CD4-positive, alpha-beta T cell treated with Interleukin-15 for 4 hours (primary cell): ENCODE data around the gene C16orf95.
"Not testable (repeated sequence)": the region's sequence is repeated elsewhere in the genome, so short reads cannot be mapped to it uniquely, and the experiment has no call there.

ENCODE experiments used
- DNase-seq: peaks from one replicate; pipeline ENCODE4 v3.0.0-alpha.2; 2020; ENCODE audit warnings: low spot score

Gene C16orf95

DNA sequence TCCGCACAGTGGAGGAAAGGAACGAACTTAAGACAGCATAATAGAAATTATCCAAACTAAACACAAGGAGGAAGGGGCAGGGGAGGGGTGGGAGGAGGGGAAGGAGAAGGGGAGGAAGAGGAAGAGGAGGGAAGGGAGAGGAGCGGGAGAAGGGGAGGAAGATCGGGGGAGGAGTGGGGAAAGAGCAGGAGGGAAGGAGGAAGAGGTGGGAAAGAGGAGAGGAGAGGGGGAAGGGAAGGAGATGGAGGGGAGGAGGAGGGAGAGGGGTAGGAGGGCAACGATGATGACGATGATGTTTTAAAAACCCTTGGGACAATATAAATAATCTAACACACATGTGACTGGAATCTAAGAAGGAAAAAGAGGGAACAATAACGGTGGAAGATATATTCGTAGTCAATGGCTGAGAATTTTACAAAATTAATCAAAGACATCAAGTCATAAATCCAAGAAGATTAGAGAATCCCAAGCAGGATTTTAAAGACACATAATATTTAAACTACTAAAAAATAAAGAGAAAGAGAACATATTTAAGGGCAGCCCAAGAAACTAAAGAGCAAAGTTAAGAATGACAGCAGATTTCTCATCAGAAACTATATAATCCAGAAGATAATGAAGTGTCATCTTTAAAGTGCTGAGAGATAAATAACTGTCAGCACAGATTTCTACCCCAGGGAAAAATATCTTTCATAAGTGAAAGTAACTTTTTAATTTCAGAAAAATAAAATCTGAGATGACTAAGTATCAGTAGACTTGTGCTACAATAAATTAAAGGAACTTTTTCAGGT is 30.2 kb downstream of the C16orf95 start:
- no peak for DNase-seq

DNA sequence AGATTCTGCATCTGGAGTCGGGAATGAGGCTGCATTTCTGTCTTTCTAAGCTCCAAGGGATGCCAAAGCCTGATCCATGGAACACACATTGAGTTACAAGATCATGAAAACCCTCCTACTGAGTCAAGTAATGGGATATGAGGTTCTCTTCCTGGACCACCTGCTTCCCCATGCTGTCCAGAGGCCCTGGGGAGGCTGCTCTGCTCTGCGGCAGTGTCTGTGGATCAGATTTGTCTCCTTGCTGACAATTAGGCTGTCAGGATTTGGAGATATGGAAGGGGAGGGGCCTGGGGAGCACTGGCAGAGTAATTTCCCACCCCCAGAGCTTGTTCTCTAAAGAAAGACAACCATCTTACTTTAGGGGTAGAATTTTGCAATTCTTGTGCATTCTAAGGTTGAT is 33.0 kb downstream of the C16orf95 start:
- DNase-seq = no peak

DNA sequence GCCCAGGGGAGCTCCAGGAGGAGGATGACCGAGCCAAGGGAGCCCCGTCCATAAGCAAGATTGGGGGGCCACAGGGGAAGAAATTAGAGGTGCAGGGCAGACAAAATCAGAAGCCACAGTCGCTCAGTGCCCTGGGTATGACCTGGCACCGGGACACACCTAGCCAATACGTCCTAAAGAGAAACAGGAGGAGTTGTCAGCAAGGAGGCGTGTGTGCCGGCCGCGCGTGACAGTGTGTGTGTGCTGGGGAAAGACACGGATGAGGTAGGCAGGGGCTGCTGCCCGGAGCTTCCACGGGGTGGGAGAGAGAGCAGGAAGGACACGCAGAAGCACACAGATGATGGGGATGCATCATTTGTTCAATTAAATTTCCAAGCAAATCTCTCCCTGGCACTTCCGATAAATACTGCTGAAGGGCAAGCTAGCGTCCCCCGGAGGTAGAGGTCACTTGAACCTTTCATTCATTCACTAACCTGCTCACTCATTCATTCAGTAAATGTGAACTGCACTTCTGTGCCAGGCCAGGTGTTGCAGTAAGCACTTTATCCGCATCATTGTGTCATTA is 38.0 kb downstream of the C16orf95 start:
- DNase-seq = no peak

DNA sequence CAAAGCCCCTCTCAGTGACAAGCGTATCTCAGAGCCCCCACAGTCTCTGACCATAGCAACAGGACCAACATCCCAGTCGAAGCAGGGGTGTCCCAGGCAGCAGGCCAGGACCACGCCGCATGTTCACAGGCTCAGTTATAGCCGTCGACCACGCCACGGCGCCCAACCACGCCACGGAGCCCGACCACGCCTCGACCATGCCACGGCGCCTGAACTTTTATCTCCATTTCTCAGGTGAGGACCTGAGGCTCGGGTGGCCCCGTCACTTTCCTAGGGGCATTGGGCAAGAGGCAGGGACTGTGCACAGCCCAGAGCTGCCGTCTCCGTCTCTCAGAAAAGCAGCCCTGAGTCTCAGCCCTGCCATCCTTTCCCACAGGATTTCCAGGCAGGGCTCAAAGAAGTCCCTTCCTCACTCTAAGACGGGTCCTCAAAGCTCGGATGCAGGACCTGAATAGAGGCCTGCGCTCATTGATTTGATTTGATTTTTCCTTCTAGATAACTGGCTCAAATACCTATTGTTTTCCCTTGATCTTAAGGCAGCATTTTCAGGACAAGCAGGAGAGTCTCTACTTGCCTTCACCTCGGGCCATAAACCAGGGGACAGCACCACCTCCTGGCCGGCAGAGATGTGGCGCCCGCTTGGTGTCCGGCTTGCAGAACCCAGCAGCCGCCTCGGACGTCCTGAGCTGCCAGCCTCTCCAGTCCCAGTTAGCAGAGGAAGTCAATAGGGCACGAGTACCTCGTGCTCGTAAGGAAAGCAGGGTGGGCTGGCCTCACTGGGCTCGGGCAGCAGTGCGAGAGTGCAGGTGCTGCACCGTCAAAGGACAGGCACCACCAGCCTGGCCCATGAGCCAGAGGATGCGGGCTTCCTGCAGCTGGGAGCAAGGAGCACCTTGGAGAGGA is 38.8 kb downstream of the C16orf95 start:
- peak; percentile 24 for DNase-seq

DNA sequence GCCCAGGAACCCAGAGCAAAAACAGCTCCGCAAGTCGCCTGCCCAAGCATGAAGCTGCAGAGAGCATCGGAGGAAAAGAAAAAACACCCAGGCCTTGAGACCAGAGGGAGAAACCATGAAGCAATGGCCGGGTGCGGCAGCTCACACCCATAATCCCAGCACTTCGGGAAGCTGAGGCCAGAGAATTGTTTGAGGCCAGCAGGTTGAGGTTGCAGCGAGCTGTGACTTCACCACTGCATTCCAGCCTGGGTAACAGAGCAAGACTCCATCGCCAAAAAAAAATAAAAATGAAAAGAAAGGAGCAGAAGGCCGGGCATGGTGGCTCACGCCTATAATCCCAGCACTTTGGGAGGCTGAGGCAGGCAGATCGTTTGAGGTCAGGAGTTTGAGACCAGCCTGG is 40.3 kb downstream of the C16orf95 start:
- DNase-seq = no peak

DNA sequence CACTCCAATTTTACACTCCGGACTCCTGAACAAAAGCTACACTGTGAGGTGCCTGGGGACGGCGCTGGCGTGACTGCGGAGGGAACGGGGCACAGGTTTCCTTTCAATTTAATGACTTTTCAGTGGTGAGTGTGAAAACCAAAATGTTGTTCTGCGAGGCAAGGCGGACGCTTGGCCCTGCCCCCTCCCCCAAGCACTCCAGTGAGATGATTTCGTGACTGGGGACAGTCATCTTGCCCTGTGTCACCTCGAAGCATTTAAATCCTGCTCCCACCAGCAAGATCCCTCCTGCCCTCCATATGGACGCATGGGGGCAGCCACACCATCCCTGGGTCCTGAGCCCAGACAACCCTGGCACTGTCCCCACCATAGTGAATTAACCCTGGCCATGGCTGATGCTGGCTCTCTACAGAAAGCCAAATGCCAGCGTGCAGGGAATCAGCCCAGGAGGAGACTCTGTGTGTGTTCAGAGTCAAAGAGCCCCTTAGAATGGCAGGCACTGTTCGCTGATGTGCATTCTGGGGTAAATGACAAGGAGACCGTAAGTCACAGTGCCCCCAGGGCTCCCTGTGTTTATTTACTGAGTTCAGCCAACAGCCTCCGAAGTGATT is 41.0 kb downstream of the C16orf95 start:
- DNase-seq = no peak

DNA sequence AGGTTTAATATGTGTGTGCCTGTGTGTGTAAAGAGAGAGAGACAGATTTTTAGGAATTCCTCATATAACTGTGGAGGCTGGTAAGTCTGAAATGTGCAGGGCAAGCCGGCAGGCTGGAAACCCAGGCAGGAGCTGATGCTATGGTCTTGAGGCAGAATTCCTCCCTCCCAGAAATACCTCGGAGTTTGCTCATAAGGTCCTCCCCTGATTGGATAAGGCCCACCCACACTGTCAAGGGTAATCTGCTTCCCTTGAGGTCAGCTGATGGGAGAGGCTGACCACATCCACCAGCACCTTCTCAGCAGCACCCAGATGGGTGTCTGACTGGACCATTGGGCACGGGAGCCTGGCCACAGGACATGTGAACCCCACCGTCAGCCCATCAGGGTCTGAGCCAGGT is 42.4 kb downstream of the C16orf95 start:
- no peak for DNase-seq

DNA sequence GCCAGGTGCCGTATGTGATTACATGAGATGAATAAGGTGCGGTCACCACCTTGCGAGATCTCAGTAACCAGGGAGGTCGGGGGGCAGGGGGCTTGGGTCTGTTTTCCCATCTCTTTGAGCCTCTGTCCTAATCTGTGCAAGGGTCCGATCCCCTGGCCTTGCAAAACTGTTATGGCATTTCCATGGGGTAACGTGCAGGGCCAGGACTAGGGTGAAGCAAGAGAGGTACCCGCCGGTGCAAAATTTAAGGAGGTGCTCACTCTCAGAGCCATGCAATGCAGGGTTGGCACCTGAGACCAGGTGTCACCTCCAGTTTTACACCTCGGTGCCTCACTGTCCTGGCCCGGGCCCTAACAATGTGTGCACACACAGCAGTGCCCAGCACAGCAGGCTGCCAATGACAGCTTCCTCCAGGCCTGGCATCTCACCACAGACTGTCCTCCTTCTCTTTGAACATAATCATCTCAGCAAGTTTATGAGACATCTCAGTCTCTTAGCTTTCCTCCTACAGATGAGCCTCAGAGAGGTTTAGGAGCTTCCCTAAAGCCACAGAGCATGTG is 43.6 kb downstream of the C16orf95 start:
- no peak for DNase-seq

DNA sequence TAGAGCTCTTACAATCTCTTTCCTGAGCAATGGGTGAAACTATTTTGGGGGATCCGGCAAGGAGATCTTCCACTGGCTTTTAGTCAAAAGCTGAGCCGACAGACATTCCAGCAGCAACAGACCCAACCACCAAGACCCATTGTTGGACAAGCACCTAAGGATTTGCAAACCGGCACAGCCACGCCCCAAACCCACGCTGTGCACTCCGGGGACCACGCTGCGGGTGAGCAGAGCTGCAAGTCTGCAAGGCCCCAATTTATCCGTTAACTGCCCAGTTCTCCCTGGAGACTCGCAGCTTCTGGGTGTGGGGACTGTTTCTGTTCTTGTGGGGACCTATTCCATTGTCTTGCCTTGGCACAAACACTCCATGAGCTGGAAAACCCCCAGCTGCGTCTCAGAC is 45.9 kb downstream of the C16orf95 start:
- no peak for DNase-seq

DNA sequence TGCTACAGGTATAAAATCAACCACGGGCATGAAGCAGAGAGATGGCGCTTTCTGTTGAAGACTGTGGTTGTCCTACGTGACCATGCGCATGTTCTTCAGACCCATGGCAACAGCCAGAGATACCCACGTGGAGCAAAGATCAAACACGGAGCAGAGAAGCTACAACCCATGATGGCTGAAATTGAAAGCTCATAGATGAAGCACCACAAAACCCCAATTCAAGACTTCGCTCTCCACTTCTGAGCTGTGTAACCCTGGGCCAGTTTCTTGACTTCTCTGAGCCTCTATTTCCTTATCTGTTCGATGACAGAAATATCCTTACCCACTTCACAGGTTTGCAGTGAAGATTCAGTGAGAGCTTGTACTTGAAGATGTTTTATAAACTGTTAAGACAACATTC is 49.6 kb downstream of the C16orf95 start:
- no peak for DNase-seq

DNA sequence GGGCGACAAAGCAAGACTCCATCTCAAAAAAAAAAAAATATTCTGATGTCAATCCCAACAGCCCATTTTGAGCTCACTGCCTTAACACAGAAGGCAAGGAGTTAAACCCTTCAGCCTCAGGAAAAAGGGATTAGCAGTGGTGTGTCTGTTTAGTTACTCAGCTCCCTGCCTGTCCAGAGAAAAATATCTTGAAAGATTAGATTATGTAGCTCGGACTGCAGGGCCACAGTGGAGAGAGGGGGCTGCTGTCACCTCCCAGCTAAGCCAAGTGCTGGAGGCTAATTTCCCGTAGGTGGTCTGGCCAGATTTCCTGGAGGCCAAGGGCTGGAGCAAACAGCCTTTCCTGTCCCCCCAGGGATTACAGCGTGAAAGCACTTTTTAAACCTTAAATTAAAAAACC is 50.3 kb downstream of the C16orf95 start:
- DNase-seq = no peak

DNA sequence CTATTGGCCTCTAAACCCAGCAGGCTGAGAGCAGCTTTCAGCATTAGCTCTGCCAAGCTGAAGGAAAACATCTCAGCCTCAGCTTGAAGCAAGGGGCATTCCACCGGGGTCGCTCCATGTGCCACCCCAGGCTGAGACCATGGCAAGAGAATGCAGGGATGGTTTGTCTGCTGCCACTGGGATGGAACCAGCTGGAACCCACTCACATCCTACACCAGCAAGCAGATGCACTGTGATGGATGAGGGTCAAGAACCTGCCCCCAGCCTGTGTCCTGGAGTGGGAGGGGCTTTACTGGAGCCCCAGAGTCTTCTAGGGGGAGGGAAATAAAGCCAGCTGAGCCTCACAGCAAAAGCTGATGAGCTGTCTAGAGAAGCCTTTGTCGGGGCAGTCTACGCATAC is 51.9 kb downstream of the C16orf95 start:
- no peak for DNase-seq

DNA sequence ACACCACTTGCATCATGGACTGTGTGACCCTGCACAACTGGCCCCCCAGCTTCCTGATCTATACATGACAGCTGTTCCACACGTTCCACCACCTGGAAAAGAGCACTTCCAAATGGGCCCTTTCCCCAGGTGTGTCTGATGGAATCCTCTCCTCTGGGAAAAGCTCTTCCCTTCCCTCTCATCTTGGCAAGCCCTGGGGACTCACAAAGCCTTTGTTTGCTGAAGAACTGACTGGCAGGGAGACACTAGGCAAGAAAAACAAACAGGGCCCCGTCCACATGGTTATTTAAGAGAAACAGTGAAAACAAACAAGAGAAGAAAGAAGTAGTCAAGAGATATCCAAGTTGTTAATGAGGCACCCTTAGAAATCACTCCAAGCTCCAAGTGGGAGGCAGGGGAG is 52.6 kb downstream of the C16orf95 start:
- DNase-seq = no peak

DNA sequence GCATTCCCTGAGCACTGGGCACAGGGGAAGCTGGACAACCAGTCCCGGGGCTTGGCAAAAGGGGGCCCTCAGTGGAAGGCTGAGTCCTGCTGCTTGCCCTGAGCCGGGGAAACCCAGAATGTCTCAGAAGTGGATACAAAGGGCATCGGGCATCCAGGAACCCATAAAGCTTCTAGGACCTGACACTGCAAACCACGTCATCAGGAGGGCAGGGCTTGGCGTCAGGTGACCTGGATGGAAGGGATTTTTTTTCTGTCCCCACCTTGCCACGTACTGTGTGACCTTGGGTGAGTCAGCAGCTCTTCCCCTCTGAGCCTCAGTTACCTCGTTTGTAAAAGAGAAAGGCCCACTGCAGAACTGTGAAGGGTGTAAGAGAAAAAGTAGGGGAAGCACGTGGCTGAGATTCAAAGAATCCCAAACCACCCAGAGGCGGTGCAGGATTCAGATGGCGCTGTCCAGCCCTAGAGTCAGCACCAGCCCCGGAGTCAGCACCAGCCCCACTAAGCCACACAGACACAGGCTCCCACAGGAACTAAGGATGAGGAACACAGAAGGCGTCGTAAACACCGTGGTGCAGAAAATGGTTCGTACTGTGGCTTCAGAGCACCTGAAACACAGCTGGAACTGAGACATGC is 53.7 kb downstream of the C16orf95 start:
- DNase-seq = no peak

DNA sequence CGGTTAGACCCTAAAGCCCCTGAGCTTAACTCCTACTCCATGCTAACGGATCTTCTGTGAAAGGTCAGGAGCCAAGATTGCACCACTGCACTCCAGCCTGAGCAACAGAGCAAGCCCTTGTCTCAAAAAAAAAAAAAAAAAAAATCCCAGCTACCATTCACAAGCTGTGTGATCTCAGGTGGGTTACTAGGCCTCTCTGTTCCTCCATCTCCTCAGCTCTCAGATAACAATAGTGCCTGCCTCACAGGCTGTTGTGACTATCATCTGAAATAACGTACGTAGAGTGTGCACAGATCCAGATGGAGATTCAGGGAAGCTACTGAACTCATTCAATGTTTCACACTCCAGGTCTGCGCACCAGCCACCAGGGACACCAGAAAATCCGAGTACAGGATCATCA is 57.8 kb downstream of the C16orf95 start:
- no peak for DNase-seq

DNA sequence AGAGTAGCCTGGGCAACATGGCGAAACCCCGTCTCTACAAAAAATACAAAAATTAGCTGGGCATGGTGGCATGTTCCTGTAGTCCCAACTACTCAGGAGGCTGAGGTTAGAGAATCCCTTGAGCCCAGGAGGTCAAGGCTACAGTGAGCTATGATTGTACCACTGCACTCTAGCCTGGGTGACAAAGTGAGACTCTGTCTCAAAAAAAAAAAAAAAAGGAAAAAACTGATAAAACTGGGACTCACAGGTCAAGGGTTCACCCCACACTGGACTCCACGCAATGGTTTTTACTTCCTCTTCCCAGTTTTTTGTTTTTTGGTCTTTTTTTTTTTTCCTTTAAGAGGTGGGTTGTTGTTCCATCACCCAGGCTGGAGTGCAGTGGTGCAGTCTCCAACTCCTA is 58.5 kb downstream of the C16orf95 start:
- not testable (repeated sequence) for DNase-seq

DNA sequence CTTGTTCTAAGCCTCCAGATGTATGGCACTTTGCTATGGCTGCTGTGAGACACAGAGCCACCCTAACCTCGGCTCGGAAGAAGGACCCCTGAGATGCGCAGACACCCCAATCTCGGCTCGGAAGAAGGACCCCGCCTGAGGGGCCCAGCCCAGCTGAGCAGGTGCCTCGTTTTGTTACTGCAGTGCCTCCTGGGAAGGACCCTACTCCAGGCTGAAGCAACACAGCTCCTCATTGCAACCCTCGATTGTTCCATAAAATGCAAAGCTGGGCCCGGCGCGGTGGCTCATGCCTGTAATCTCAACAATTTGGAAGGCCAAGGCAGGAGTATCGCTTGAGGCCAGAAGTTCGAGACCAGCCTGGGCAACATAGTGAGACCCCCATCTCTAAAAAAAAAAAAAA is 61.3 kb downstream of the C16orf95 start:
- DNase-seq = no peak

DNA sequence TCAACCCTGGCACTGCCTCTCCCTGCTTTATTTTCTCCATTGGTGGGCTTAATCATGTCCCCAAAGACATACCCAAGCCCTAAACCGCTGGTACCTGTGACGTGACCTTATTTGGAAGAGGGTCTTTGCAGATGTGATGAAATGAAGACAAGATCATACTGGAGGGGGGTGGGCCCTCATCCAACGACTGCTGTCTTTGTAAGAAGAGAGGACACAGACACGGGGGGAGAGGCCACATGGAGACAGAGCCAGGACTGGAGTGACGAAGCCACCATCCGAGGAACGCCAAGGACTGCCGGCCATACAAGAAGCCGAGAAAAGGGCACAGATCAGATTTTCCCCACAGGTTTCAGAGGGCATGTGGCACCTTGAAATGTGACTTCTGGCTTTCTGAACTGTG is 62.5 kb downstream of the C16orf95 start:
- DNase-seq = no peak

DNA sequence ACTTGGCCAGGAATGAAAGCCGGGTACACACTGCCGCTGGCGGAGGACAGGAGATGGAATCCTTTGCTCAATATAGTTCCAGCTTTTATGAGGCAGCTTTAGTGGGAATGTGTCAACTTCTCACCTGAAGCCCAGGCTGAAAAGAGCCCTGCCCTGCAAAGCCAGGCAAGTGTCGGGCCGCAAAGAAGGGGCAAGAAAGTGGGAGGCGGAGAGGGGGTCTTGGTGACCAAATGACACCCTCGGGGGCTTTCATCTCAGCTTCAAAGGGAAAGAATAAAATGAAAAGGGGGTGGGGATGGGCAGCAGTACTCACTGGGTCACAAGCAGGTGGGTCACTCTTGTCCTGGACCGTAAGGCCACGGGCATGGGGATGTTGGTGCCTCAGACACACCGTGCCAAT is 62.9 kb downstream of the C16orf95 start:
- DNase-seq = no peak

DNA sequence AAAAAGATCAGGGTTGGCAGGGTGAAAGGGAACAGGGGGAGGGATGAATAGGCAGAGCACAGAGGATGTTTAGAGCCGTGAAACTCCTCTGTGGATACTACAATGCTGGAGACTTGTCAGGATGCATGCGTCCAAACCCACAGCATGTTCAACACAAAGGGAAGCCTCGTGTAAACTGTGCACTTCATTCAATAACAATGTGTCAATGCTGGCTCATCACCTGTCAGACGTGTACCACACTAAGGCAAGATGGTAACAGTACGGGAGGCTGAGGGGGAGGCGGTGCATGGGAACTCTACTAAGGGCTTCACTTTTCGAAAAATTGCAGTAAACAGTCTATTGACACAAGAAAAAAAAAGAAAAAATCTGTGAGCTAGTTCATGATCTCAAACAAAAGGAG is 63.7 kb downstream of the C16orf95 start:
- no peak for DNase-seq
